ENCODE data around the gene C1orf87. TPM values are rescaled to one million over a fixed set of nuclear protein-coding genes. Genes with fewer than 3 reads are reported as not detected.

Gene C1orf87
- total and polyA plus RNA-seq, 2 donors from 2014 or later: 0.38 to 0.45 TPM

- FAIRE-seq (no peak), DNase-seq (peak in 4 of 5 donors; percentile 55 to 91 (median 78))
- intact Hi-C loops (cut with DNase I): no loop called here
- H3K27me3 ChIP-seq (ENCODE audit: control insufficient read depth, insufficient read depth, low read length): no peaks in the 10 kb centered on the region
- no peaks in the 10 kb centered on the region for H3K4me1 ChIP-seq (ENCODE audit: control insufficient read depth in 2 of 3, insufficient read depth in 2 of 3, low read depth in 1 of 3, low read length in 3 of 3)
- H3K27ac ChIP-seq (ENCODE audit: low read depth in 2 of 2, low read length in 2 of 2): no peak overlapping the region
- H3K9me3 ChIP-seq (ENCODE audit: control insufficient read depth in 2 of 3, insufficient read depth in 1 of 3, low read length in 3 of 3): no peaks in the 10 kb centered on the region
- no peak overlapping the region for H3K9ac ChIP-seq (ENCODE audit: low read length in 3 of 3)
- TF ChIP-seq, protein P1, sequence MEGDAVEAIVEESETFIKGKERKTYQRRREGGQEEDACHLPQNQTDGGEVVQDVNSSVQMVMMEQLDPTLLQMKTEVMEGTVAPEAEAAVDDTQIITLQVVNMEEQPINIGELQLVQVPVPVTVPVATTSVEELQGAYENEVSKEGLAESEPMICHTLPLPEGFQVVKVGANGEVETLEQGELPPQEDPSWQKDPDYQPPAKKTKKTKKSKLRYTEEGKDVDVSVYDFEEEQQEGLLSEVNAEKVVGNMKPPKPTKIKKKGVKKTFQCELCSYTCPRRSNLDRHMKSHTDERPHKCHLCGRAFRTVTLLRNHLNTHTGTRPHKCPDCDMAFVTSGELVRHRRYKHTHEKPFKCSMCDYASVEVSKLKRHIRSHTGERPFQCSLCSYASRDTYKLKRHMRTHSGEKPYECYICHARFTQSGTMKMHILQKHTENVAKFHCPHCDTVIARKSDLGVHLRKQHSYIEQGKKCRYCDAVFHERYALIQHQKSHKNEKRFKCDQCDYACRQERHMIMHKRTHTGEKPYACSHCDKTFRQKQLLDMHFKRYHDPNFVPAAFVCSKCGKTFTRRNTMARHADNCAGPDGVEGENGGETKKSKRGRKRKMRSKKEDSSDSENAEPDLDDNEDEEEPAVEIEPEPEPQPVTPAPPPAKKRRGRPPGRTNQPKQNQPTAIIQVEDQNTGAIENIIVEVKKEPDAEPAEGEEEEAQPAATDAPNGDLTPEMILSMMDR (IDR thresholded peaks at IDR 0.05; ENCODE audit: borderline replicate concordance, extremely low read depth, insufficient read depth): no peak
- H3K4me3 ChIP-seq (ENCODE audit: low read length in 3 of 3): no peak overlapping the region
- no peaks in the 10 kb centered on the region for H3K36me3 ChIP-seq (ENCODE audit: control insufficient read depth in 2 of 3, insufficient read depth in 3 of 3, low read length in 3 of 3)
These were observed 34.6 kb upstream of the C1orf87 start for GRCh38 chr1:60108196-60108595.

DNA sequence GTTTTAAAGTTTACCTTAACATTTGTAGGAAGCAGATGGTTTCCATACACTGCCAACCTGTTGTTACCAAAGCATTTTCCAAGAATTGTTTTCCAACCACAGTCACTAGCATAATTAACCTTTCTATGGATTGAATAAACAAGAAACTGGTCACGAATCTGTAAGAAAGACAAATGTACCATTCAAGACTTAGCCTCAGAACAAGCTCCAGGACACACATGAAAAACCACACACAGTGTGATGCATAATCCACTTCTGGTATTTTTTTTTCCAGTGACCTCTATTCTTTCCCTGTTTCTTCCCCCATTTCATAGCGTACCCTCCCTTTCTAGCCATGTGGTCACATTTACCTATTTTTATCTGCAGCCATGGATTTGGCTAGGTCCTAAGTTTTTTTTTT lies 29.6 kb upstream of the C1orf87 start:
- intact Hi-C loops (cut with DNase I): no loop called here
- TF ChIP-seq, protein P1 (IDR thresholded peaks at IDR 0.05; ENCODE audit: borderline replicate concordance, extremely low read depth, insufficient read depth): no peak
- FAIRE-seq: no peak

DNA sequence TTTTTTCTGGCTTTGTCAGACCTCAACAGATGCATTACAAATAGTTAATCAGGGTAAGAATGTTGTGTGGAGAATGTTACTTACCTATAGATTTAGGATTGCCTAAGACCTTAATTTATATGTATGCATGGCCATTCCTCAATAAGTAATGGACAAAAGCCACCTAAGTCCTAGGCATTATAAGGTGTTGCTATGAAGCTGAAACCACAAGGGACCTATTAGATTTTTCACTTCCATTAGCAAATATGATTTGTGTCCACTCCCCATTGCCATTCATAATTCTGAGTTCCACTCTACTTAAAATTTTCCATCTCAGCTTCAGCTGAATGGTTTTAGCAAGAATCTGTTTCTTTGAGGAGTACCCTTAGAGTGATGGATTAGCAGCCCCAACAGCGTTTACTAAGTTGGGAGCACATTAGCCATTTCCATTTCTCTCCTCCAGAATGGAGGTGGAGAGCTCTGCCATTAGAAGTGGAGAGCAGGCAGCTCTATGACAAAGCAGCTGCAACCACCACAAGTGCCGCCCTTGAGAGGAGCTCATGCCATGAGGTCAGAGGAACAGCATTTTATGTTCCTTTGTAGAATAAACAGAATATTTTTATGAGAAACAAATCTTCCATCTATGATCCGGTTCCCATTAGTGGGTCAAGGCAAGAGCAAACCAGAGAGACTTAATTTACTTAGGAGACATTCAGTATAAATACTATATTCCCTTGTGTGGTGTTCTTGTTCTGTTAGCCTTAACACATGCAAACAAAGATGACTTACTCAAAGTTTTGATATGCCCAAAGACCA lies 28.9 kb upstream of the C1orf87 start:
- no peak overlapping the region for H3K9ac ChIP-seq (ENCODE audit: low read length in 3 of 3)
- H3K9me3 ChIP-seq (ENCODE audit: control insufficient read depth in 2 of 3, insufficient read depth in 1 of 3, low read length in 3 of 3): no peaks in the 10 kb centered on the region
- FAIRE-seq (no peak), DNase-seq (no peak)
- H3K4me3 ChIP-seq (ENCODE audit: low read length in 3 of 3): no peak overlapping the region
- intact Hi-C loops (cut with DNase I): no loop called here
- TF ChIP-seq, protein P1 (IDR thresholded peaks at IDR 0.05; ENCODE audit: borderline replicate concordance, extremely low read depth, insufficient read depth): no peak
- no peaks in the 10 kb centered on the region for H3K4me1 ChIP-seq (ENCODE audit: control insufficient read depth in 2 of 3, insufficient read depth in 2 of 3, low read depth in 1 of 3, low read length in 3 of 3)
- no peaks in the 10 kb centered on the region for H3K27me3 ChIP-seq (ENCODE audit: control insufficient read depth, insufficient read depth, low read length)
- no peaks in the 10 kb centered on the region for H3K36me3 ChIP-seq (ENCODE audit: control insufficient read depth in 2 of 3, insufficient read depth in 3 of 3, low read length in 3 of 3)
- H3K27ac ChIP-seq (ENCODE audit: low read depth in 2 of 2, low read length in 2 of 2): no peak overlapping the region

More for the DNA sequence above, 29.6 kb upstream of the C1orf87 start:
- no peaks in the 10 kb centered on the region for H3K36me3 ChIP-seq (ENCODE audit: control insufficient read depth in 2 of 3, insufficient read depth in 3 of 3, low read length in 3 of 3)
- no peak overlapping the region for H3K4me3 ChIP-seq (ENCODE audit: low read length in 3 of 3)
- no peaks in the 10 kb centered on the region for H3K27me3 ChIP-seq (ENCODE audit: control insufficient read depth, insufficient read depth, low read length)
- H3K27ac ChIP-seq (ENCODE audit: low read depth in 2 of 2, low read length in 2 of 2): no peak overlapping the region
- H3K9me3 ChIP-seq (ENCODE audit: control insufficient read depth in 2 of 3, insufficient read depth in 1 of 3, low read length in 3 of 3): no peaks in the 10 kb centered on the region
- H3K4me1 ChIP-seq (ENCODE audit: control insufficient read depth in 2 of 3, insufficient read depth in 2 of 3, low read depth in 1 of 3, low read length in 3 of 3): no peaks in the 10 kb centered on the region
- H3K9ac ChIP-seq (ENCODE audit: low read length in 3 of 3): no peak overlapping the region
- no peak for DNase-seq
